GM10266 (cell line): ENCODE measurements around the gene WIPF1.

ENCODE experiments used
- DNase-seq: peaks from one replicate; pipeline ENCODE4 v3.0.0; 2012; ENCODE audit errors: extremely low spot score
- TF ChIP-seq, protein P1 (sequence below): IDR thresholded peaks from 2 replicates; pipeline ENCODE4 v1.5.1; 2012; ENCODE audit warnings: mild to moderate bottlenecking, low read depth; ENCODE audit not compliant: control insufficient read depth, insufficient read depth; ENCODE audit errors: missing control alignments

The WIPF1 gene

DNA sequence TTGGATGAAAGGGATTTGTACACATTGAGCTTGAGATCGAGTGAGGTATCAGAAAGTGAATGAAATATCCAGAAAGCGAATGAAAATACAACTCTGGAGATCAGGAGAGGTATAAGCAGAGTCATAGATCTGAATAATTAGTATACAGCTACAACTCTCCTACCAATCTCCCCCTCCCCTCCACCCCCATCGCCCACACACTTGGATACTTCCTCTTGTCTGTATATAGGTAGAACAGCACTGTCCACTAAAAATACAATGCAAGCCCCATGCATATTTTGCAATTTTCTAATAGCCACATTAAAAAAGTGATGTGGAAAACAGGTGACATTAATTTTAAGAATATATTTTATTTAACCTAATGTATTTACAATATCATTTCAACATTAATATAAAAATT lies 23.7 kb upstream of the WIPF1 start:
- TF ChIP-seq, protein P1, sequence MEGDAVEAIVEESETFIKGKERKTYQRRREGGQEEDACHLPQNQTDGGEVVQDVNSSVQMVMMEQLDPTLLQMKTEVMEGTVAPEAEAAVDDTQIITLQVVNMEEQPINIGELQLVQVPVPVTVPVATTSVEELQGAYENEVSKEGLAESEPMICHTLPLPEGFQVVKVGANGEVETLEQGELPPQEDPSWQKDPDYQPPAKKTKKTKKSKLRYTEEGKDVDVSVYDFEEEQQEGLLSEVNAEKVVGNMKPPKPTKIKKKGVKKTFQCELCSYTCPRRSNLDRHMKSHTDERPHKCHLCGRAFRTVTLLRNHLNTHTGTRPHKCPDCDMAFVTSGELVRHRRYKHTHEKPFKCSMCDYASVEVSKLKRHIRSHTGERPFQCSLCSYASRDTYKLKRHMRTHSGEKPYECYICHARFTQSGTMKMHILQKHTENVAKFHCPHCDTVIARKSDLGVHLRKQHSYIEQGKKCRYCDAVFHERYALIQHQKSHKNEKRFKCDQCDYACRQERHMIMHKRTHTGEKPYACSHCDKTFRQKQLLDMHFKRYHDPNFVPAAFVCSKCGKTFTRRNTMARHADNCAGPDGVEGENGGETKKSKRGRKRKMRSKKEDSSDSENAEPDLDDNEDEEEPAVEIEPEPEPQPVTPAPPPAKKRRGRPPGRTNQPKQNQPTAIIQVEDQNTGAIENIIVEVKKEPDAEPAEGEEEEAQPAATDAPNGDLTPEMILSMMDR, result no peak
- no peak for DNase-seq

- TF ChIP-seq, protein P1, result no peak
- no peak for DNase-seq
These were observed 20.6 kb upstream of the WIPF1 start for GRCh38 chr2:174618179-174618578.

- TF ChIP-seq, protein P1, result no peak
- no peak for DNase-seq
These were observed 20.1 kb upstream of the WIPF1 start for GRCh38 chr2:174617718-174618117.

DNA sequence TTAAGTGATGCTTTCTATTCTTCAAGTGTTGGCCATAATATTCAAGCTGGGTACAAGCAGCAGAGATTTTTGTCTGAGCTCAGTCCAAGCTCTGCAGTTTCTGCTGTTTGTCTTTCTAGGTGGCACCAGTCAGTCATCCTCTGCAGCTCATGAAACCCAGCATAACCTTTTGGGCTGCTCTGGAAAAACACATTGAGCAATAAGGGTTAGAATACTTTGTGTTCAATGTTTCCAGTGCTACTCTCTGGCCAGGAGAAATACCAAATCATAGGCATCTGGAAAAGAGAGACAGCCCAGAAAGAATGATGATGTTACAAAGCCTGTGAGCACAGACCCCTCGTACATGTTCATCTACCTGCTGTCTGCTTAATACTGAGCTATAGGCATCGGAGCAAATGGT lies 19.5 kb upstream of the WIPF1 start:
- no peak for DNase-seq
- TF ChIP-seq, protein P1, result no peak

GRCh38 chr2:174615871-174616436 lies 18.4 kb upstream of the WIPF1 start:
- TF ChIP-seq, protein P1, result no peak
- no peak for DNase-seq

- DNase-seq, result no peak
- TF ChIP-seq, protein P1, result no peak
These were observed 16.7 kb upstream of the WIPF1 start for GRCh38 chr2:174614261-174614660.

- TF ChIP-seq, protein P1, result no peak
- no peak for DNase-seq
These were observed 15.9 kb upstream of the WIPF1 start for GRCh38 chr2:174613531-174613930.
